Parathyroid adenoma (tissue), 2 donors: ENCODE measurements around the gene ATXN10.

ENCODE experiments used
- H2AFZ ChIP-seq: fragments of 300-600 bp; sonication (generic); one replicate; pipeline ENCODE4 v1.7.0; 2017; ENCODE audit warnings: antibody characterized with exemption, mild to moderate bottlenecking
- H3K27ac ChIP-seq: fragments of 300-600 bp; sonication (generic); one replicate; pipeline ENCODE4 v1.7.0; 2017
- H3K27me3 ChIP-seq: fragments of 300-600 bp; sonication (generic); one replicate; pipeline ENCODE4 v1.7.0; 2017; ENCODE audit warnings: low read length; ENCODE audit not compliant: control insufficient read depth, insufficient read depth
- H3K36me3 ChIP-seq: fragments of 300-600 bp; sonication (generic); one replicate; pipeline ENCODE4 v1.7.0; 2017; ENCODE audit warnings: low read length; ENCODE audit not compliant: control insufficient read depth, insufficient read depth
- H3K4me1 ChIP-seq: fragments of 300-600 bp; sonication (generic); one replicate; pipeline ENCODE4 v1.7.0; 2017; ENCODE audit warnings: control low read depth
- H3K4me2 ChIP-seq: fragments of 300-600 bp; sonication (generic); one replicate; pipeline ENCODE4 v1.7.0; 2017; ENCODE audit warnings: low read length
- H3K4me3 ChIP-seq: fragments of 300-600 bp; sonication (generic); one replicate; pipeline ENCODE4 v1.7.0; 2017; ENCODE audit warnings: low read depth, low read length
- H3K79me2 ChIP-seq: fragments of 300-600 bp; sonication (generic); one replicate; pipeline ENCODE4 v1.7.0; 2017; ENCODE audit warnings: control low read depth
- H3K9ac ChIP-seq: fragments of 300-600 bp; sonication (generic); one replicate; pipeline ENCODE4 v1.7.0; 2017; ENCODE audit warnings: mild to moderate bottlenecking
- H3K9me3 ChIP-seq: fragments of 300-600 bp; sonication (generic); one replicate; pipeline ENCODE4 v1.7.0; 2017; ENCODE audit warnings: low read length; ENCODE audit not compliant: control insufficient read depth
- TF ChIP-seq, protein P1 (sequence below): fragments of 300-600 bp; sonication (generic); IDR thresholded peaks from one replicate; pipeline ENCODE4 v1.7.0; 2017; ENCODE audit warnings: antibody characterized with exemption, mild to moderate bottlenecking
- donor health status: primary hyperparathyroidism.

The ATXN10 gene

DNA sequence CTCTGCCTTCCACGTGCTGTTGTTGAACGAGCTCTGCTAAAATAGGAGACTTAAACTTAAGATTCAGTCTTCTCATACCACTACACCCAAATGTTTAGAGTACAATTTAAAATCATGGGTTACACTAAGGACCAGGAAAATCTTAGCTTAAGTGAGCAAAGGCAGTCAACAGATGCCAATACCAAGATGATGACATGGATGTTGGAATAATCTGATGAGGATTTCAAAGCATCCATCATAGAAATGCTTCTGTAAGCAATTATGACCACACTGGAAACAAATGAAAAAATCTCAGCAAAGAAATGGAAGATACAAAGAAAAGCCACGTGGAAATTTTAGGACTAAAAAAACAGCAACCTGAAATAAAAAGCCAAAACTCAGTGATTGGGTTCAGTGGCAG lies 109.8 kb downstream of the ATXN10 start:
- Histone ChIP-seq H2AFZ (no peak overlapping the region), H3K27ac (no peak overlapping the region), H3K4me3 (no peak overlapping the region)

DNA sequence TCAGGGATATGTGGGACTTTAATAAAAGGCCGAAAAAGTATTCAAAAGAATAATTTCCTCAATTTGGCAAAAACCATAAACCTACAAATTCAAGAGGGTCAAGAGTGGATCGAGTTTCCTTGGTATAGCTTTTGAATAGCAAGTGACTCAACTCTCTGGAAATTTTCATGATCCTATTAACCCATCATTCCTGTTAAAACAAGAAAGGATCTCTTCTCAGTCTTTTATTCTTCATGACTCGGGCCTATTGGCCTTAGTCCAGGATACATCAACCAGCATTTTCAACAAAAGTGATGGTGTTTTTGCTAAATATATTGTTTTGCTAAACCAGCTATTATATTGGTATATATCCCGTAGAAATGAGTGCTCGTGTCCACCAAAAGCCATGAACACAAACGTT lies 110.3 kb downstream of the ATXN10 start:
- H3K79me2 ChIP-seq = peaks cover 2% of the 10 kb centered on the region
- H3K9ac ChIP-seq = no peak overlapping the region
- H3K27me3 ChIP-seq = no peaks in the 10 kb centered on the region
- H3K4me2 ChIP-seq = no peak overlapping the region
- no peaks in the 10 kb centered on the region for H3K36me3 ChIP-seq
- H3K27ac ChIP-seq = no peak overlapping the region
- no peaks in the 10 kb centered on the region for H3K9me3 ChIP-seq
- TF ChIP-seq, protein P1, sequence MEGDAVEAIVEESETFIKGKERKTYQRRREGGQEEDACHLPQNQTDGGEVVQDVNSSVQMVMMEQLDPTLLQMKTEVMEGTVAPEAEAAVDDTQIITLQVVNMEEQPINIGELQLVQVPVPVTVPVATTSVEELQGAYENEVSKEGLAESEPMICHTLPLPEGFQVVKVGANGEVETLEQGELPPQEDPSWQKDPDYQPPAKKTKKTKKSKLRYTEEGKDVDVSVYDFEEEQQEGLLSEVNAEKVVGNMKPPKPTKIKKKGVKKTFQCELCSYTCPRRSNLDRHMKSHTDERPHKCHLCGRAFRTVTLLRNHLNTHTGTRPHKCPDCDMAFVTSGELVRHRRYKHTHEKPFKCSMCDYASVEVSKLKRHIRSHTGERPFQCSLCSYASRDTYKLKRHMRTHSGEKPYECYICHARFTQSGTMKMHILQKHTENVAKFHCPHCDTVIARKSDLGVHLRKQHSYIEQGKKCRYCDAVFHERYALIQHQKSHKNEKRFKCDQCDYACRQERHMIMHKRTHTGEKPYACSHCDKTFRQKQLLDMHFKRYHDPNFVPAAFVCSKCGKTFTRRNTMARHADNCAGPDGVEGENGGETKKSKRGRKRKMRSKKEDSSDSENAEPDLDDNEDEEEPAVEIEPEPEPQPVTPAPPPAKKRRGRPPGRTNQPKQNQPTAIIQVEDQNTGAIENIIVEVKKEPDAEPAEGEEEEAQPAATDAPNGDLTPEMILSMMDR = no peak
- H3K4me1 ChIP-seq = peaks cover 4% of the 10 kb centered on the region
- H2AFZ ChIP-seq = no peak overlapping the region
- H3K4me3 ChIP-seq = no peak overlapping the region

More for the DNA sequence above, 109.8 kb downstream of the ATXN10 start:
- H3K9ac ChIP-seq = no peak overlapping the region
- no peaks in the 10 kb centered on the region for H3K9me3 ChIP-seq
- TF ChIP-seq, protein P1 = no peak
- H3K27me3 ChIP-seq = no peaks in the 10 kb centered on the region
- H3K4me2 ChIP-seq = no peak overlapping the region
- H3K4me1 ChIP-seq = peaks cover 4% of the 10 kb centered on the region
- no peaks in the 10 kb centered on the region for H3K36me3 ChIP-seq
- H3K79me2 ChIP-seq = peaks cover 2% of the 10 kb centered on the region

DNA sequence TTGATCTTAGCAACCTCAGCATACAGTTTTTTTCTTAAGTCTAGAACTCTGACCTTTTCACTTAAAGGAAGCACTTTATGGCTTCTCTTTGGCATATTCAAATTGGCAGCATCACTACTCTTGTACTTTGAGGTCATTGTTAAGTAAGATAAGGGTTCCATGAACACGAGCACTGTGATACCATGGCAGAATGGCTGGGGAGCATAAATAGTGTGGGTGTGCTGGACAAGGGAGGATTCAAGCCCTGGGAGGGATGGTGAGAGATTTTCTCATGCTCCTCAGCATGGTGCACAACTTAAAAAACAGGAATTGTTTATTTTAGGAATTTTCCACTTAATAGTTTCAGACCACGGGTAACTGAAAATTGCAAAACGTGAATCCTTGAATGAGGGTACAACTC lies 111.4 kb downstream of the ATXN10 start:
- Histone ChIP-seq H3K4me2 (no peak overlapping the region), H3K9me3 (no peaks in the 10 kb centered on the region), H2AFZ (no peak overlapping the region), H3K9ac (no peak overlapping the region), H3K4me1 (peaks cover 4% of the 10 kb centered on the region), H3K79me2 (peaks cover 2% of the 10 kb centered on the region), H3K4me3 (no peak overlapping the region), H3K27me3 (no peaks in the 10 kb centered on the region), H3K36me3 (no peaks in the 10 kb centered on the region), H3K27ac (peak overlapping the region; percentile 19)
- TF ChIP-seq, protein P1 = no peak

DNA sequence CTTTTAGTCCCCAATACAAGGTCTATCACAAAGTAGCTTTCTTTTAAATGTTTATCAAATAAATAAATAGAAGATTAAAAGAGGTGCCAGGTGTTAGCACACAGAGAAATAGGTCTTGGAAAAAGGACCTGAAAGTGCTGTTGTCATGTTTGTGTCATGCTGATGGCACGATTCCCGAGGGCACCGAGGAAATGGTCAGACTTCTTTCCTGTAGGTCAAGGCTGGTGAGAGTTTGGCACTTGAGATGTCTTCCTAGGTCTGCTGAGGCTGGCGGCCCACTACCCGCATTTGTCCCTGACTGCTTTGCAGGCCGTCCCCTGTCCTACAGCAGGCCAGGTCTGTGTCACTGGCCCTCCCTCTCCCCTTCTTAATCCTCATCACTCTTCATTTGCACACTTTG lies 112.1 kb downstream of the ATXN10 start:
- no peak overlapping the region for H2AFZ ChIP-seq

More for the DNA sequence above, 112.1 kb downstream of the ATXN10 start:
- H3K9ac ChIP-seq = no peak overlapping the region
- no peaks in the 10 kb centered on the region for H3K9me3 ChIP-seq
- no peaks in the 10 kb centered on the region for H3K27me3 ChIP-seq
- H3K36me3 ChIP-seq = no peaks in the 10 kb centered on the region
- peaks cover 2% of the 10 kb centered on the region for H3K79me2 ChIP-seq
- TF ChIP-seq, protein P1 = no peak
- peaks cover 4% of the 10 kb centered on the region for H3K4me1 ChIP-seq
- H3K27ac ChIP-seq = peak overlapping the region; percentile 8
- no peak overlapping the region for H3K4me2 ChIP-seq
- H3K4me3 ChIP-seq = no peak overlapping the region
